ENCODE results near the gene TIGIT.

- TF ChIP-seq GATA2 (IDR thresholded peaks at IDR 0.05; ENCODE audit: low read depth, low read length): no peak
- TF ChIP-seq GATA3 (IDR thresholded peaks at IDR 0.05; ENCODE audit: low read depth, low read length): no peak
Observed at GRCh38 chr3:114308377-114308776, 14.5 kb downstream of the TIGIT start.
